ENCODE results near the gene LRFN4.

GRCh38 chr11:66855574-66856495, 1.0 kb upstream of the LRFN4 start:
- TF ChIP-seq, protein P1, sequence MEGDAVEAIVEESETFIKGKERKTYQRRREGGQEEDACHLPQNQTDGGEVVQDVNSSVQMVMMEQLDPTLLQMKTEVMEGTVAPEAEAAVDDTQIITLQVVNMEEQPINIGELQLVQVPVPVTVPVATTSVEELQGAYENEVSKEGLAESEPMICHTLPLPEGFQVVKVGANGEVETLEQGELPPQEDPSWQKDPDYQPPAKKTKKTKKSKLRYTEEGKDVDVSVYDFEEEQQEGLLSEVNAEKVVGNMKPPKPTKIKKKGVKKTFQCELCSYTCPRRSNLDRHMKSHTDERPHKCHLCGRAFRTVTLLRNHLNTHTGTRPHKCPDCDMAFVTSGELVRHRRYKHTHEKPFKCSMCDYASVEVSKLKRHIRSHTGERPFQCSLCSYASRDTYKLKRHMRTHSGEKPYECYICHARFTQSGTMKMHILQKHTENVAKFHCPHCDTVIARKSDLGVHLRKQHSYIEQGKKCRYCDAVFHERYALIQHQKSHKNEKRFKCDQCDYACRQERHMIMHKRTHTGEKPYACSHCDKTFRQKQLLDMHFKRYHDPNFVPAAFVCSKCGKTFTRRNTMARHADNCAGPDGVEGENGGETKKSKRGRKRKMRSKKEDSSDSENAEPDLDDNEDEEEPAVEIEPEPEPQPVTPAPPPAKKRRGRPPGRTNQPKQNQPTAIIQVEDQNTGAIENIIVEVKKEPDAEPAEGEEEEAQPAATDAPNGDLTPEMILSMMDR (IDR thresholded peaks at IDR 0.05): peak in 1 of 6 experiments; percentile 16
- TF ChIP-seq POLR2AphosphoS5 (IDR thresholded peaks at IDR 0.05): peak; percentile 75 to 80

Measured in upper lobe of left lung (tissue), 4 donors.